Tibial nerve (tissue), 4 donors: Measurements from ENCODE around the gene HSPG2. TPM values are rescaled to one million over a fixed set of nuclear protein-coding genes. Genes with fewer than 3 reads are reported as not detected.

Source experiments
- DNase-seq, 2 donors: peaks; one replicate each; pipeline ENCODE4 v3.0.0-alpha.2; 2019; ENCODE audit warnings: low spot score in 2 of 2
- H3K27ac ChIP-seq, 4 donors: fragments of 200-600 bp; sonication (generic) in 3 of 4; one replicate each; pipeline ENCODE4 v1.5.1; 2017 to 2019; ENCODE audit warnings: mild to moderate bottlenecking in 1 of 4
- H3K27me3 ChIP-seq, 2 donors: fragments of 200-600 bp; sonication (generic) in 1 of 2; one replicate each; pipeline versions ENCODE4 v1.5.1 to v1.6.0; 2017 to 2019
- H3K36me3 ChIP-seq, 3 donors: fragments of 200-600 bp; sonication (generic); one replicate each; pipeline ENCODE4 v1.5.1; 2018 to 2019
- H3K4me1 ChIP-seq, 4 donors: fragments of 200-600 bp; sonication (generic) in 3 of 4; one replicate each; pipeline ENCODE4 v1.5.1; 2017 to 2019
- H3K4me3 ChIP-seq, 4 donors: fragments of 200-600 bp; sonication (generic) in 3 of 4; one replicate each; pipeline ENCODE4 v1.5.1; 2017 to 2019; ENCODE audit warnings: mild to moderate bottlenecking in 1 of 4, moderate library complexity in 1 of 4
- H3K9me3 ChIP-seq, 4 donors: fragments of 200-600 bp; sonication (generic) in 3 of 4; one replicate each; pipeline ENCODE4 v1.5.1; 2017 to 2019
- CTCF ChIP-seq, 5 experiments: fragments of 200-600 bp in 3 of 5; fragments of 450-650 bp in 2 of 5; sonication (generic) in 3 of 5; IDR thresholded peaks; one replicate each; pipeline ENCODE4 v1.5.1; 2016 to 2019; ENCODE audit warnings: antibody characterized with exemption in 5 of 5, mild to moderate bottlenecking in 3 of 5, moderate library complexity in 2 of 5
- EP300 ChIP-seq, 2 donors: sonication (generic); formaldehyde crosslinking; IDR thresholded peaks; one replicate each; pipeline ENCODE4 v1.6.1; 2017; ENCODE audit warnings: antibody characterized with exemption in 2 of 2, mild to moderate bottlenecking in 1 of 2
- POLR2A ChIP-seq, 2 donors: fragments of 450-650 bp; IDR thresholded peaks; one replicate each; pipeline ENCODE4 v1.6.1; 2017; ENCODE audit warnings: antibody characterized with exemption in 2 of 2, mild to moderate bottlenecking in 2 of 2, moderate library complexity in 2 of 2
- WGBS, 2 donors: methylation state at CpG; one replicate each; pipeline ENCODE4 v1.1.5; 2018; 5-methylcytosine and 5-hydroxymethylcytosine counted together
- total RNA-seq, 4 donors: library from RNA; depleted of rRNA; stranded (reverse); fragments of >200 nt; gene quantifications; one replicate each; pipeline ENCODE4 v1.1.0, GENCODE V29; 2016

HSPG2 gene
- total RNA-seq, 4 donors from 2014 or later, result 292 to 486 (median 404) TPM

DNA sequence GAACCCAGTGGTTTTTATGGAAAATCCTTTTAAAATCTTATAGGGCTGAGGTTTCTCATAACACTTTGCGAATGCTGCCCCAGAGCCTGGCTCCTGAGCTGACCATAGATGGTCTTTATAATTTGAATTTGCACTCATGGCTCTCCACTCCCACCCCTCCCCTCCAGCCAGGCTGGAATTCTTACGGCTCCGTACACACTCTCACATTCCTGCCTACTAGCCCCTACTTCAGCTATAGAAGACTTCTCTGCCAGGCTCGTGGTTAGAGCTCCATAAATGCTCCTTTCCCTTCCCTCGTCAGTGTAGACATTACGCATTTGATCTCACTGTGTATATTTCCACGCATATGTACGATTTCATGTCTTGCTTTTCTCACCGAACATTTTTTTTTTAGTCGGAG lies 5.4 kb upstream of the HSPG2 start:
- Histone ChIP-seq H3K27ac (peak overlapping the region; percentile 48 to 94 (median 75)), H3K4me1 (peaks cover 4 to 81% (median 48%) of the 10 kb centered on the region in 4 donors), H3K4me3 (no peak overlapping the region), H3K36me3 (no peaks in the 10 kb centered on the region), H3K27me3 (no peaks in the 10 kb centered on the region), H3K9me3 (no peaks in the 10 kb centered on the region)
- 55 to 60% methylated on average over 10 of the region's 10 CpGs for WGBS, 2 donors
- no peak for DNase-seq
- TF ChIP-seq EP300 (IDR thresholded peaks at IDR 0.05), result no peak
- TF ChIP-seq POLR2A (IDR thresholded peaks at IDR 0.05), result no peak
- no peak for TF ChIP-seq CTCF (IDR thresholded peaks at IDR 0.05)

DNA sequence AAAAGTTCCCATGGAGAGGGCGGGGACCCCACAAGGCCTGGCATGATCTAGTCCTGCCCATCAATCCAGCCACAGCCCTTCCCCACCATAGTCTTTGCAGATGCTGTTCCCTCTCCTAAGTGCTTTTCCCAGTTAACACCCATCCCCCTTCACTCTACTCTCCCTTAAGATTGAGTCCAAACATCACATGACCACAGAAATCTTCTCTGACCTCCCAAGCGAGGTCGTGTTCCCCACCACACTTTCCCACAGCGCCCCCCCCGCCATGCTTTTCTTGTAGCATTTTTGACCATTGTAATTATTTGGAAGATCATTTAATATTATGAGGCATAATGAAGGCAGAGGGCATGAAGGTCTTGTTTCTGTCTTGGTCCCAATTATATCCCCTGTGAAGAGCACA lies 4.3 kb upstream of the HSPG2 start:
- H3K36me3 ChIP-seq, result no peaks in the 10 kb centered on the region
- DNase-seq, result no peak
- peak overlapping the region in 3 of 4 donors; percentile 32 to 94 (median 94) for H3K27ac ChIP-seq
- H3K27me3 ChIP-seq, result no peaks in the 10 kb centered on the region
- 55 to 67% methylated on average over 5 of the region's 5 CpGs for WGBS, 2 donors
- H3K4me1 ChIP-seq, result peaks cover 4 to 71% (median 48%) of the 10 kb centered on the region in 4 donors
- no peak overlapping the region for H3K4me3 ChIP-seq
- no peaks in the 10 kb centered on the region for H3K9me3 ChIP-seq
- no peak for TF ChIP-seq EP300 (IDR thresholded peaks at IDR 0.05)
- TF ChIP-seq CTCF (IDR thresholded peaks at IDR 0.05), result no peak
- TF ChIP-seq POLR2A (IDR thresholded peaks at IDR 0.05), result no peak

DNA sequence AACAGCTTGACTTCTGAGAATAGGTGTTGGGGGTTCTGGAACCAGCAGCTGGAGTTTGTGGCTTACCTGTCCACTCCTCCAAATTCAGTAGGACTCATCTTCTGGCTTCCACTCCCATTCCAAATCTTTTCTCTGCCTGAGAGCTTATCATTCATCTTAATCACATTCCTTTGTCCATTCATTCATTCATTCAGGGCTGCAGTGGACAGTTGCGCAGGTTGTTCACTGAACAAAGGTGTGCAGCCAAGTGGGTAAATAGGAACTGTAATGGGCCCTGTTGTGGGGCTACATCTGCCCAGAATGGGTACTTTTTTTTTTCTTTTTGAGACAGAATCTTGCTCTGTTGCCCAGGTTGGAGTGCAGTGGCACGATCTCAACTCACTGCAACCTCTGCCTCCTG lies 3.4 kb upstream of the HSPG2 start:
- H3K4me3 ChIP-seq, result no peak overlapping the region
- 97 to 98% methylated on average over 2 of the region's 2 CpGs for WGBS, 2 donors
- DNase-seq, result no peak
- H3K9me3 ChIP-seq, result no peaks in the 10 kb centered on the region
- no peaks in the 10 kb centered on the region for H3K36me3 ChIP-seq
- peaks cover 4 to 78% (median 50%) of the 10 kb centered on the region in 4 donors for H3K4me1 ChIP-seq
- peak overlapping the region; percentile 80 to 94 (median 88) for H3K27ac ChIP-seq
- TF ChIP-seq POLR2A (IDR thresholded peaks at IDR 0.05) (no peak), CTCF (IDR thresholded peaks at IDR 0.05) (no peak)
- H3K27me3 ChIP-seq, result no peaks in the 10 kb centered on the region

- no peak overlapping the region for H3K4me3 ChIP-seq
- H3K27me3 ChIP-seq, result no peaks in the 10 kb centered on the region
- no peaks in the 10 kb centered on the region for H3K36me3 ChIP-seq
- 22 to 24% methylated on average over 9 of the region's 9 CpGs for WGBS, 2 donors
- peaks cover 4 to 83% (median 53%) of the 10 kb centered on the region in 4 donors for H3K4me1 ChIP-seq
- peak; percentile 82 to 84 for DNase-seq
- H3K27ac ChIP-seq, result peak overlapping the region; percentile 80 to 94 (median 88)
- TF ChIP-seq POLR2A (IDR thresholded peaks at IDR 0.05), result no peak
- TF ChIP-seq CTCF (IDR thresholded peaks at IDR 0.05), result peak in 4 of 5 experiments; percentile 45 to 83 (median 64)
- peak in 1 of 2 donors; percentile 86 for TF ChIP-seq EP300 (IDR thresholded peaks at IDR 0.05)
- H3K9me3 ChIP-seq, result no peaks in the 10 kb centered on the region
Observed at GRCh38 chr1:21939650-21940374, 2.7 kb upstream of the HSPG2 start.

- TF ChIP-seq EP300 (IDR thresholded peaks at IDR 0.05), result peak in 1 of 2 donors; percentile 8
- TF ChIP-seq CTCF (IDR thresholded peaks at IDR 0.05), result no peak
- no peak for TF ChIP-seq POLR2A (IDR thresholded peaks at IDR 0.05)
- DNase-seq, result no peak
- H3K36me3 ChIP-seq, result no peaks in the 10 kb centered on the region
- no peaks in the 10 kb centered on the region for H3K27me3 ChIP-seq
- H3K9me3 ChIP-seq, result no peaks in the 10 kb centered on the region
- peaks cover 6 to 83% (median 58%) of the 10 kb centered on the region in 4 donors for H3K4me1 ChIP-seq
- WGBS, 2 donors, result 37 to 41% methylated on average over 11 of the region's 11 CpGs
- peak overlapping the region; percentile 80 to 94 (median 88) for H3K27ac ChIP-seq
- no peak overlapping the region for H3K4me3 ChIP-seq
Observed at GRCh38 chr1:21938732-21939538, 1.8 kb upstream of the HSPG2 start.
